Measurements from ENCODE around the gene NLRP8.
"Not testable (repeated sequence)": the region's sequence is repeated elsewhere in the genome, so short reads cannot be mapped to it uniquely, and the experiment has no call there.

The NLRP8 gene

DNA sequence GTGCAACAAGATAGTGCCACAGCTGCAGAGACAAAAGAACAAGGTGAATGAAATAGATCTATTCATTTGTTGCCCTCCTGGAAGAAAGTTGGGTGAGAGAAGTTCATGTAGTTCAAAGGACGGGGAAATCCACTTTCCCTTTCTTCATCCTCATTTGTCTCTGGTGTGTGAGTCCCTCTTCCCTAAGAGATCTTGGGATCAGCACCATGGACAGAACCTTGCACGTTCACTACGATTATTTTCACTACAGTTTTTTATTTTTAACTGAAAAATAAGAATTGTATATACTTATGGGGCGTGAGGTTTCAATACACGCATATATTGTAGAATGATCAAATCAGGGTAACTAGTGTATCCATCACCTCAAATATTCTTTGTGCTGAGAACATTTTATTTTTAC is 68.1 kb downstream of the NLRP8 start:
- no peak for FAIRE-seq
- no peak for DNase-seq (ENCODE audit: insufficient read length, low spot score)
- TF ChIP-seq, protein P1, sequence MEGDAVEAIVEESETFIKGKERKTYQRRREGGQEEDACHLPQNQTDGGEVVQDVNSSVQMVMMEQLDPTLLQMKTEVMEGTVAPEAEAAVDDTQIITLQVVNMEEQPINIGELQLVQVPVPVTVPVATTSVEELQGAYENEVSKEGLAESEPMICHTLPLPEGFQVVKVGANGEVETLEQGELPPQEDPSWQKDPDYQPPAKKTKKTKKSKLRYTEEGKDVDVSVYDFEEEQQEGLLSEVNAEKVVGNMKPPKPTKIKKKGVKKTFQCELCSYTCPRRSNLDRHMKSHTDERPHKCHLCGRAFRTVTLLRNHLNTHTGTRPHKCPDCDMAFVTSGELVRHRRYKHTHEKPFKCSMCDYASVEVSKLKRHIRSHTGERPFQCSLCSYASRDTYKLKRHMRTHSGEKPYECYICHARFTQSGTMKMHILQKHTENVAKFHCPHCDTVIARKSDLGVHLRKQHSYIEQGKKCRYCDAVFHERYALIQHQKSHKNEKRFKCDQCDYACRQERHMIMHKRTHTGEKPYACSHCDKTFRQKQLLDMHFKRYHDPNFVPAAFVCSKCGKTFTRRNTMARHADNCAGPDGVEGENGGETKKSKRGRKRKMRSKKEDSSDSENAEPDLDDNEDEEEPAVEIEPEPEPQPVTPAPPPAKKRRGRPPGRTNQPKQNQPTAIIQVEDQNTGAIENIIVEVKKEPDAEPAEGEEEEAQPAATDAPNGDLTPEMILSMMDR (IDR thresholded peaks at IDR 0.05; ENCODE audit: insufficient read depth, missing control alignments): no peak

DNA sequence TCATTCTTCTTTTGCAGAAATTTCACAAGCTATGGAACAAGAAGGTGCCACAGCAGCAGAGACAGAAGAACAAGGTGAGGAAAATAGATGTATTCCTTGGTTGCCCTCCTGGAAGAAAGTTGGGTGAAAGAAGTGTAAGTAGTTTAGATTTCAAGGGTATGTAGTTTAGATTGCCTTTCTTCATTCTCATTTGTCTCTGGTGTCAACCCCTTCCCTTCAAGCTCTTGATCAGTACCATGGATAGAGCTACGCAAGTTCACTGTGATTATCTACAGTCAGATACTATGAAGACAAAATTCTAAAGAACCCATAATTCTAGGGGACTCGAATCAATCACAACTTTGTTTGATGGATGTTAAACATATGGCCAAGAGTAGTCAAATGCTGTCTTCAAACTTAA is 71.7 kb downstream of the NLRP8 start:
- DNase-seq (ENCODE audit: insufficient read length, low spot score); FAIRE-seq: not testable (repeated sequence)

DNA sequence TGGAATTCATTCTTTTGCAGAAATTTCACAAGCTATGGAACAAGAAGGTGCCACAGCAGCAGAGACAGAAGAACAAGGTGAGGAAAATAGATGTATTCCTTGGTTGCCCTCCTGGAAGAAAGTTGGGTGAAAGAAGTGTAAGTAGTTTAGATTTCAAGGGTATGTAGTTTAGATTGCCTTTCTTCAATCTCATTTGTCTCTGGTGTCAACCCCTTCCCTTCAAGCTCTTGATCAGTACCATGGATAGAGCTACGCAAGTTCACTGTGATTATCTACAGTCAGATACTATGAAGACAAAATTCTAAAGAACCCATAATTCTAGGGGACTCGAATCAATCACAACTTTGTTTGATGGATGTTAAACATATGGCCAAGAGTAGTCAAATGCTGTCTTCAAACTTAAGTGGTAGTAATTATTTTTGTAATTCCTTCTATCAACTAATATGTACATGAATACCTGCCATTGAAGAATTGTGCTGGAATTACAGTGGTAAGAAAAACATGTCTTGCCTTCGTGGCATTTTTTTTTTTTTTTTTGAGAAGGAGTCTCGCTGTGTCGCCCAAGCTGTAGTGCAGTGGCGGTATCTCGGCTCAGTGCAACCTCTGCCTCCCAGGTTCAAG is 72.8 kb downstream of the NLRP8 start:
- FAIRE-seq; DNase-seq (ENCODE audit: insufficient read length, low spot score): not testable (repeated sequence)

GRCh38 chr19:56026769-56027168 is 79.1 kb downstream of the NLRP8 start:
- DNase-seq (ENCODE audit: insufficient read length, low spot score): no peak
- no peak for FAIRE-seq

More at GRCh38 chr19:56026769-56027168, 79.1 kb downstream of the NLRP8 start:
- TF ChIP-seq, protein P1 (IDR thresholded peaks at IDR 0.05; ENCODE audit: insufficient read depth, missing control alignments): no peak
